SK-N-SH (cell line): Measurements from ENCODE around the gene HTR7. TPM values are rescaled to one million over a fixed set of nuclear protein-coding genes. Genes with fewer than 3 reads are reported as not detected.

Source experiments
- CTCF ChIA-PET: fragments of 300-600, 350-600 bp; formaldehyde crosslinking; extraction: SDS; loops from one replicate; lab custom pipeline; 2021; lab: Yijun Ruan, JAX
- POLR2A ChIA-PET: fragments of 350-600 bp; sonication (Branson Sonifier 250); formaldehyde crosslinking; extraction: SDS; loops from one replicate; lab custom pipeline; 2020; ENCODE audit warnings: antibody characterized with exemption, inconsistent platforms; lab: Yijun Ruan, JAX
- DNase-seq: peaks from one replicate; pipeline ENCODE4 v3.0.0; 2012
- H2AFZ ChIP-seq: fragments of 200-600 bp; sonication (generic); 2 replicates; pipeline ENCODE4 v1.8.1; 2016; ENCODE audit warnings: antibody characterized with exemption, mild to moderate bottlenecking, low read depth
- H3F3A ChIP-seq: fragments of 200-600 bp; sonication (generic); replicated peaks from 2 replicates; pipeline ENCODE3; 2016; ENCODE audit warnings: antibody characterized with exemption, mild to moderate bottlenecking; ENCODE audit not compliant: insufficient read depth
- H3K27ac ChIP-seq, 2 experiments: fragments of 200-500 bp in 1 of 2; fragments of 200-600 bp in 1 of 2; sonication (Bioruptor generic) in 1 of 2; sonication (generic), shearing (Covaris generic) in 1 of 2; 2 replicates each; pipeline versions ENCODE4 v1.5.1 to v1.6.1; 2014 to 2016; ENCODE audit warnings: low read depth in 2 of 2, inconsistent platforms in 1 of 2, low read length in 1 of 2, mild to moderate bottlenecking in 1 of 2, mixed read lengths in 1 of 2
- H3K27me3 ChIP-seq: fragments of 200-600 bp; sonication (generic), shearing (Covaris generic); 2 replicates; pipeline ENCODE4 v1.6.1; 2016; ENCODE audit warnings: mixed run types; ENCODE audit not compliant: insufficient read depth
- H3K36me3 ChIP-seq, 2 experiments: fragments of 200-500 bp in 1 of 2; fragments of 200-600 bp in 1 of 2; sonication (Bioruptor generic) in 1 of 2; sonication (generic) in 1 of 2; replicated peaks in 1 of 2; 2 replicates each; pipeline versions ENCODE3 to v1.5.1; 2014 to 2016; ENCODE audit warnings: low read length in 1 of 2, mild to moderate bottlenecking in 1 of 2; ENCODE audit not compliant: insufficient read depth in 2 of 2, control insufficient read depth in 1 of 2
- H3K4me1 ChIP-seq, 2 experiments: fragments of 200-500 bp in 1 of 2; fragments of 200-600 bp in 1 of 2; sonication (Bioruptor generic) in 1 of 2; sonication (generic), shearing (Covaris generic) in 1 of 2; 2 replicates each; pipeline versions ENCODE4 v1.5.1 to v1.6.1; 2014 to 2016; ENCODE audit warnings: low read depth in 1 of 2, low read length in 1 of 2, mixed run types in 1 of 2; ENCODE audit not compliant: insufficient read depth in 2 of 2, control insufficient read depth in 1 of 2
- H3K4me2 ChIP-seq: fragments of 200-600 bp; sonication (generic), shearing (Covaris generic); 2 replicates; pipeline ENCODE4 v1.6.1; 2017; ENCODE audit warnings: mixed run types
- H3K4me3 ChIP-seq, 2 experiments: fragments of 200-500 bp in 1 of 2; fragments of 200-600 bp in 1 of 2; sonication (Bioruptor generic) in 1 of 2; sonication (generic), shearing (Covaris generic) in 1 of 2; 2 replicates each; pipeline versions ENCODE4 v1.5.1 to v1.8.1; 2014 to 2016; ENCODE audit warnings: low read depth in 2 of 2, inconsistent platforms in 1 of 2, low read length in 1 of 2, mild to moderate bottlenecking in 1 of 2, mixed read lengths in 1 of 2, moderate library complexity in 1 of 2
- H3K79me2 ChIP-seq: fragments of 200-600 bp; sonication (generic); 2 replicates; pipeline ENCODE4 v1.8.1; 2017; ENCODE audit warnings: mild to moderate bottlenecking; ENCODE audit not compliant: insufficient read depth
- H3K9ac ChIP-seq: fragments of 200-600 bp; sonication (generic); 2 replicates; pipeline ENCODE4 v1.6.1; 2017; ENCODE audit warnings: mixed run types
- H3K9me2 ChIP-seq: fragments of 200-600 bp; sonication (generic); 2 replicates; pipeline ENCODE4 v1.6.1; 2017; ENCODE audit warnings: mixed run types
- H3K9me3 ChIP-seq: fragments of 200-600 bp; sonication (generic); 2 replicates; pipeline ENCODE4 v1.6.1; 2017; ENCODE audit warnings: mixed run types, mild to moderate bottlenecking, moderate library complexity
- H4K20me1 ChIP-seq: fragments of 200-600 bp; sonication (generic); 2 replicates; pipeline ENCODE4 v1.6.1; 2017; ENCODE audit warnings: mild to moderate bottlenecking, mixed run types; ENCODE audit not compliant: insufficient read depth
- CHD2 ChIP-seq: fragments of 150-350 bp; IDR thresholded peaks from 2 replicates; pipeline ENCODE4 v1.6.1; 2018; ENCODE audit warnings: low read length; ENCODE audit not compliant: partially characterized antibody
- CTCF ChIP-seq: fragments of 200-600 bp; sonication (generic); IDR thresholded peaks from 2 replicates; pipeline ENCODE4 v1.6.1; 2017; ENCODE audit warnings: antibody characterized with exemption, mild to moderate bottlenecking, moderate library complexity
- EP300 ChIP-seq, 2 experiments: IDR thresholded peaks; 2 replicates each; pipeline versions ENCODE4 v1.4.0 to v1.6.1; 2012; ENCODE audit warnings: borderline replicate concordance in 1 of 2, low read depth in 1 of 2, low read length in 1 of 2
- FOSL2 ChIP-seq: IDR thresholded peaks from 2 replicates; pipeline ENCODE4 v1.4.0; 2012; ENCODE audit warnings: low read depth, mild to moderate bottlenecking, moderate library complexity, borderline replicate concordance
- JUND ChIP-seq: IDR thresholded peaks from 2 replicates; pipeline ENCODE4 v1.4.0; 2012
- MAX ChIP-seq: IDR thresholded peaks from 2 replicates; pipeline ENCODE4 v1.4.0; 2012; ENCODE audit warnings: low read depth
- MEF2A ChIP-seq: IDR thresholded peaks from 2 replicates; pipeline ENCODE4 v1.4.0; 2012; ENCODE audit warnings: low read depth, borderline replicate concordance
- RAD21 ChIP-seq: IDR thresholded peaks from 2 replicates; pipeline ENCODE4 v1.6.1; 2012; ENCODE audit warnings: mild to moderate bottlenecking, low read length
- RXRA ChIP-seq: IDR thresholded peaks from 2 replicates; pipeline ENCODE4 v1.4.0; 2012; ENCODE audit warnings: low read depth, mild to moderate bottlenecking, borderline replicate concordance
- SMC3 ChIP-seq: IDR thresholded peaks from 2 replicates; pipeline ENCODE4 v1.6.1; 2012; ENCODE audit warnings: low read depth, low read length, improper control_type of control experiment
- TCF12 ChIP-seq: IDR thresholded peaks from 2 replicates; pipeline ENCODE4 v1.4.0; 2012
- WGBS: methylation state at CpG from one replicate; pipeline ENCODE4 v1.1.6; 2017; ENCODE audit warnings: low lambda C conversion rate; 5-methylcytosine and 5-hydroxymethylcytosine counted together
- polyA plus RNA-seq, 3 experiments: library from polyadenylated mRNA; depleted of rRNA; stranded (reverse); fragments of >200 nt; gene quantifications; 2 replicates each; pipeline ENCODE4 v1.2.3, GENCODE V29; 2012
- TF ChIP-seq, protein P1 (sequence below): IDR thresholded peaks from 2 replicates; pipeline ENCODE4; 2012
- TF ChIP-seq, protein P2 (sequence below): IDR thresholded peaks from 2 replicates; pipeline ENCODE4 v1.4.0; 2012; ENCODE audit warnings: low read depth, borderline replicate concordance

Gene HTR7
- polyA plus RNA-seq, 1 of the 3 experiments (the other 2 are of a cell fraction) = 0.16 TPM

- Histone ChIP-seq H3K4me2 (no peak overlapping the region), H3K9me2 (no peaks in the 10 kb centered on the region)
- TF ChIP-seq CTCF (peak; percentile 97), RAD21 (peak; percentile 78), MEF2A (no peak), SMC3 (peak; percentile 57)
- TF ChIP-seq, all 33 proteins: peak for 3
- H2AFZ ChIP-seq = no peak overlapping the region
- H4K20me1 ChIP-seq = no peaks in the 10 kb centered on the region
- DNase-seq = peak; percentile 43
- 8% methylated on average over 2 of the region's 2 CpGs for WGBS
- H3K4me1 ChIP-seq = peaks cover 0 to 8% of the 10 kb centered on the region in 2 experiments; a peak in 2 of 4 replicates
- peaks cover 19% of the 10 kb centered on the region for H3F3A ChIP-seq
- H3K9ac ChIP-seq = no peak overlapping the region
- no peaks in the 10 kb centered on the region for H3K79me2 ChIP-seq
- H3K9me3 ChIP-seq = no peaks in the 10 kb centered on the region
- ChIA-PET CTCF (interaction anchor here (0.7 to 4.1 kb wide), 17 partner anchors 9 to 1209 kb away, joined by 3 to 15 read pairs (median 3); partner anchors contain the start of gene RPP30), POLR2A (no interaction called here)
- no peaks in the 10 kb centered on the region for H3K36me3 ChIP-seq
- H3K4me3 ChIP-seq = no peak overlapping the region; a peak in 1 of 4 replicates
- no peak overlapping the region for H3K27ac ChIP-seq
- peaks cover 6% of the 10 kb centered on the region; the same call in 1 of the 2 replicates for H3K27me3 ChIP-seq
Observed at GRCh38 chr10:90862908-90863514, 5.2 kb upstream of the HTR7 start.

DNA sequence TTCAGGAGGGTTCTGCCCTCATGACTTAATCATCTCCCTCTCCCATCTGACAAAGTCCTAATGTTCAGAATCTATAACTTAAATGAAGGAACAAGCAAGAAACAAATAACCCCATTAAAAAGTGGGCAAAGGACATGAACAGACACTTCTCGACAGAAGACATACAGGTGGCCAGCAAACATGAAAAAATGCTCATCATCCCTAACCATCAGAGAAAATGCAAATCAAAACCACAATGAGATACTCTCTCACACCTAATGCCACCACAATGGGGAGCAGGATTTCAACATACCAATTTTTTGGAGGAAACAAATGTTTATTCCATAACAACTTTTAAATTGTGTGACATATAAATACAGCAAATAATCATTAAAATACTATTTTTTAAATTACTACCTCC is 3.0 kb upstream of the HTR7 start:
- POLR2A ChIA-PET = no interaction called here

DNA sequence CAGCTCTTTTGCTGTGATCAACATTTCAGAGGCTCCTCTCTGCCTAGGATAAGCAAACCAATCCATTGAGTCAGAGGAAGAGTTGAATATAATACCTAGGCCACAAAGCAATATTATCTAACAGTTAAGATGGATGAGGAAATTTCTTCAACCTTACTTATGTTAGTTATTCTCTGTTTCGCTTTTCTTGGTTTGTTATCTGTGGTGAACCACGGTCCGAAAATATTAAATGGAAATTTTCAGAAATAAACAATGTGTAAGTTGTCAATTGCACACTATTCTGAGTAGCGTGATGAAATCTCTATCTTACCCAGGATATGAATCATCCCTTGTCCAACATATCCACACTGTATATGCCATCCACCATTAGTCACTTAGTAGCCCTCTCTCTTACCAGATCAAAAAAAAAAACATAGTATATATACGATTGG is 1.5 kb upstream of the HTR7 start:
- no peaks in the 10 kb centered on the region for H3K9me3 ChIP-seq
- peaks cover 18% of the 10 kb centered on the region for H3K27me3 ChIP-seq
- H3K9me2 ChIP-seq = no peaks in the 10 kb centered on the region
- H3K4me2 ChIP-seq = peak overlapping the region; percentile 78
- H4K20me1 ChIP-seq = no peaks in the 10 kb centered on the region
- peak overlapping the region; percentile 63; the same call in 1 of the 2 replicates for H2AFZ ChIP-seq
- H3K27ac ChIP-seq = peak overlapping the region in 1 of 2 experiments; percentile 75; a peak in 2 of 4 replicates
- H3K4me3 ChIP-seq = no peak overlapping the region
- H3K4me1 ChIP-seq = peaks cover 2 to 8% of the 10 kb centered on the region in 2 experiments; a peak in 2 of 4 replicates
- H3F3A ChIP-seq = peaks cover 19% of the 10 kb centered on the region
- CTCF ChIA-PET = interaction anchor here (0.9 to 1.1 kb wide), 3 partner anchors 10 to 107 kb away, joined by 3 read pairs; no protein-coding TSS in a partner anchor
- 19% methylated on average over 5 of the region's 5 CpGs for WGBS
- POLR2A ChIA-PET = no interaction called here
- H3K36me3 ChIP-seq = no peaks in the 10 kb centered on the region
- no peaks in the 10 kb centered on the region for H3K79me2 ChIP-seq
- no peak for DNase-seq
- H3K9ac ChIP-seq = no peak overlapping the region; the same call in 1 of the 2 replicates
- TF ChIP-seq JUND (peak; percentile 58), MAX (0 out of 2 replicates have a peak, but pooled peaks have one; percentile 22), FOSL2 (peak; percentile 70; the same call in 1 of the 2 replicates), EP300 (IDR thresholded peaks at IDR 0.05; ENCODE audit: borderline replicate concordance in 1 of 2, low read depth in 1 of 2, low read length in 1 of 2) (no peak), TCF12 (peak; percentile 62)
- TF ChIP-seq, protein P1, sequence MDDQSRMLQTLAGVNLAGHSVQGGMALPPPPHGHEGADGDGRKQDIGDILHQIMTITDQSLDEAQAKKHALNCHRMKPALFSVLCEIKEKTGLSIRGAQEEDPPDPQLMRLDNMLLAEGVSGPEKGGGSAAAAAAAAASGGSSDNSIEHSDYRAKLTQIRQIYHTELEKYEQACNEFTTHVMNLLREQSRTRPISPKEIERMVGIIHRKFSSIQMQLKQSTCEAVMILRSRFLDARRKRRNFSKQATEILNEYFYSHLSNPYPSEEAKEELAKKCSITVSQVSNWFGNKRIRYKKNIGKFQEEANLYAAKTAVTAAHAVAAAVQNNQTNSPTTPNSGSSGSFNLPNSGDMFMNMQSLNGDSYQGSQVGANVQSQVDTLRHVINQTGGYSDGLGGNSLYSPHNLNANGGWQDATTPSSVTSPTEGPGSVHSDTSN = peak; percentile 72
- TF ChIP-seq, protein P2, sequence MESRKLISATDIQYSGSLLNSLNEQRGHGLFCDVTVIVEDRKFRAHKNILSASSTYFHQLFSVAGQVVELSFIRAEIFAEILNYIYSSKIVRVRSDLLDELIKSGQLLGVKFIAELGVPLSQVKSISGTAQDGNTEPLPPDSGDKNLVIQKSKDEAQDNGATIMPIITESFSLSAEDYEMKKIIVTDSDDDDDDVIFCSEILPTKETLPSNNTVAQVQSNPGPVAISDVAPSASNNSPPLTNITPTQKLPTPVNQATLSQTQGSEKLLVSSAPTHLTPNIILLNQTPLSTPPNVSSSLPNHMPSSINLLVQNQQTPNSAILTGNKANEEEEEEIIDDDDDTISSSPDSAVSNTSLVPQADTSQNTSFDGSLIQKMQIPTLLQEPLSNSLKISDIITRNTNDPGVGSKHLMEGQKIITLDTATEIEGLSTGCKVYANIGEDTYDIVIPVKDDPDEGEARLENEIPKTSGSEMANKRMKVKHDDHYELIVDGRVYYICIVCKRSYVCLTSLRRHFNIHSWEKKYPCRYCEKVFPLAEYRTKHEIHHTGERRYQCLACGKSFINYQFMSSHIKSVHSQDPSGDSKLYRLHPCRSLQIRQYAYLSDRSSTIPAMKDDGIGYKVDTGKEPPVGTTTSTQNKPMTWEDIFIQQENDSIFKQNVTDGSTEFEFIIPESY = no peak

More for the DNA sequence above, 3.0 kb upstream of the HTR7 start:
- H3K9me3 ChIP-seq = no peaks in the 10 kb centered on the region
- no peak overlapping the region for H3K27ac ChIP-seq
- no peak overlapping the region for H3K4me3 ChIP-seq
- H3K4me1 ChIP-seq = peaks cover 2 to 8% of the 10 kb centered on the region in 2 experiments; a peak in 2 of 4 replicates
- no peak overlapping the region for H3K4me2 ChIP-seq
- peaks cover 19% of the 10 kb centered on the region for H3F3A ChIP-seq
- no peak for DNase-seq
- H3K9ac ChIP-seq = no peak overlapping the region
- peaks cover 19% of the 10 kb centered on the region for H3K27me3 ChIP-seq
- 56% methylated on average over 1 of the region's 1 CpG for WGBS
- no peaks in the 10 kb centered on the region for H4K20me1 ChIP-seq
- H3K36me3 ChIP-seq = no peaks in the 10 kb centered on the region
- H2AFZ ChIP-seq = no peak overlapping the region
- H3K79me2 ChIP-seq = no peaks in the 10 kb centered on the region
- H3K9me2 ChIP-seq = no peaks in the 10 kb centered on the region
- CTCF ChIA-PET = interaction anchor here (0.5 to 4.1 kb wide), 7 partner anchors 14 to 550 kb away, joined by 3 to 15 read pairs (median 3); partner anchors contain the start of gene HECTD2
- TF ChIP-seq MAX (no peak), TCF12 (no peak), CHD2 (no peak), RXRA (no peak)
